Tibial nerve (tissue), 4 donors: ENCODE data around the gene PLPP1. TPM values are rescaled to one million over a fixed set of nuclear protein-coding genes. Genes with fewer than 3 reads are reported as not detected.

Experiments used
- DNase-seq, 2 donors: peaks; one replicate each; pipeline ENCODE4 v3.0.0-alpha.2; 2019; ENCODE audit warnings: low spot score in 2 of 2
- H3K27ac ChIP-seq, 4 donors: fragments of 200-600 bp; sonication (generic) in 3 of 4; one replicate each; pipeline ENCODE4 v1.5.1; 2017 to 2019; ENCODE audit warnings: mild to moderate bottlenecking in 1 of 4
- H3K27me3 ChIP-seq, 2 donors: fragments of 200-600 bp; sonication (generic) in 1 of 2; one replicate each; pipeline versions ENCODE4 v1.5.1 to v1.6.0; 2017 to 2019
- H3K36me3 ChIP-seq, 3 donors: fragments of 200-600 bp; sonication (generic); one replicate each; pipeline ENCODE4 v1.5.1; 2018 to 2019
- H3K4me1 ChIP-seq, 4 donors: fragments of 200-600 bp; sonication (generic) in 3 of 4; one replicate each; pipeline ENCODE4 v1.5.1; 2017 to 2019
- H3K4me3 ChIP-seq, 4 donors: fragments of 200-600 bp; sonication (generic) in 3 of 4; one replicate each; pipeline ENCODE4 v1.5.1; 2017 to 2019; ENCODE audit warnings: mild to moderate bottlenecking in 1 of 4, moderate library complexity in 1 of 4
- H3K9me3 ChIP-seq, 4 donors: fragments of 200-600 bp; sonication (generic) in 3 of 4; one replicate each; pipeline ENCODE4 v1.5.1; 2017 to 2019
- CTCF ChIP-seq, 5 experiments: fragments of 200-600 bp in 3 of 5; fragments of 450-650 bp in 2 of 5; sonication (generic) in 3 of 5; IDR thresholded peaks; one replicate each; pipeline ENCODE4 v1.5.1; 2016 to 2019; ENCODE audit warnings: antibody characterized with exemption in 5 of 5, mild to moderate bottlenecking in 3 of 5, moderate library complexity in 2 of 5
- EP300 ChIP-seq, 2 donors: sonication (generic); formaldehyde crosslinking; IDR thresholded peaks; one replicate each; pipeline ENCODE4 v1.6.1; 2017; ENCODE audit warnings: antibody characterized with exemption in 2 of 2, mild to moderate bottlenecking in 1 of 2
- POLR2A ChIP-seq, 2 donors: fragments of 450-650 bp; IDR thresholded peaks; one replicate each; pipeline ENCODE4 v1.6.1; 2017; ENCODE audit warnings: antibody characterized with exemption in 2 of 2, mild to moderate bottlenecking in 2 of 2, moderate library complexity in 2 of 2
- WGBS, 2 donors: methylation state at CpG; one replicate each; pipeline ENCODE4 v1.1.5; 2018; 5-methylcytosine and 5-hydroxymethylcytosine counted together
- total RNA-seq, 4 donors: library from RNA; depleted of rRNA; stranded (reverse); fragments of >200 nt; gene quantifications; one replicate each; pipeline ENCODE4 v1.1.0, GENCODE V29; 2016

PLPP1 gene
- total RNA-seq, 4 donors from 2014 or later = 380 to 568 (median 427) TPM

GRCh38 chr5:55402199-55402598 is 132.6 kb downstream of the PLPP1 start:
- H3K27ac ChIP-seq = no peak overlapping the region
- 46 to 47% methylated on average over 2 of the region's 2 CpGs for WGBS, 2 donors
- TF ChIP-seq CTCF (IDR thresholded peaks at IDR 0.05) = no peak
- no peak for TF ChIP-seq POLR2A (IDR thresholded peaks at IDR 0.05)
- TF ChIP-seq EP300 (IDR thresholded peaks at IDR 0.05) = no peak
- H3K36me3 ChIP-seq = peaks cover 0 to 75% (median 0%) of the 10 kb centered on the region in 3 donors
- no peaks in the 10 kb centered on the region for H3K4me1 ChIP-seq
- no peaks in the 10 kb centered on the region for H3K27me3 ChIP-seq
- H3K4me3 ChIP-seq = no peak overlapping the region
- no peak for DNase-seq
- H3K9me3 ChIP-seq = no peaks in the 10 kb centered on the region

- H3K27ac ChIP-seq = no peak overlapping the region
- H3K27me3 ChIP-seq = no peaks in the 10 kb centered on the region
- peaks cover 0 to 6% (median 0%) of the 10 kb centered on the region in 4 donors for H3K9me3 ChIP-seq
- WGBS, 2 donors = 35 to 37% methylated on average over 2 of the region's 2 CpGs
- no peak for TF ChIP-seq EP300 (IDR thresholded peaks at IDR 0.05)
- TF ChIP-seq POLR2A (IDR thresholded peaks at IDR 0.05) = no peak
- no peak for TF ChIP-seq CTCF (IDR thresholded peaks at IDR 0.05)
- no peak overlapping the region for H3K4me3 ChIP-seq
- H3K4me1 ChIP-seq = no peaks in the 10 kb centered on the region
- DNase-seq = no peak
- peaks cover 0 to 68% (median 0%) of the 10 kb centered on the region in 3 donors for H3K36me3 ChIP-seq
Measured at GRCh38 chr5:55393501-55394175, 141.1 kb downstream of the PLPP1 start.

- Histone ChIP-seq H3K4me3 (no peak overlapping the region), H3K36me3 (peaks cover 0 to 72% (median 0%) of the 10 kb centered on the region in 3 donors), H3K9me3 (peaks cover 0 to 6% (median 0%) of the 10 kb centered on the region in 4 donors), H3K27ac (no peak overlapping the region), H3K4me1 (no peaks in the 10 kb centered on the region), H3K27me3 (no peaks in the 10 kb centered on the region)
- DNase-seq = no peak
- 100% methylated on average over 1 of the region's 1 CpG for WGBS, 2 donors
- TF ChIP-seq CTCF (IDR thresholded peaks at IDR 0.05) = no peak
- no peak for TF ChIP-seq POLR2A (IDR thresholded peaks at IDR 0.05)
- no peak for TF ChIP-seq EP300 (IDR thresholded peaks at IDR 0.05)
Measured at GRCh38 chr5:55392669-55393068, 142.1 kb downstream of the PLPP1 start.

- DNase-seq = no peak
- peaks cover 0 to 6% (median 0%) of the 10 kb centered on the region in 4 donors for H3K9me3 ChIP-seq
- H3K36me3 ChIP-seq = peaks cover 0 to 62% (median 0%) of the 10 kb centered on the region in 3 donors
- H3K27me3 ChIP-seq = no peaks in the 10 kb centered on the region
- H3K4me3 ChIP-seq = no peak overlapping the region
- no peak for TF ChIP-seq CTCF (IDR thresholded peaks at IDR 0.05)
- TF ChIP-seq POLR2A (IDR thresholded peaks at IDR 0.05) = no peak
- no peak for TF ChIP-seq EP300 (IDR thresholded peaks at IDR 0.05)
- 91 to 98% methylated on average over 2 of the region's 2 CpGs for WGBS, 2 donors
- no peaks in the 10 kb centered on the region for H3K4me1 ChIP-seq
- peak overlapping the region in 1 of 4 donors; percentile 9 for H3K27ac ChIP-seq
Measured at GRCh38 chr5:55391707-55392106, 143.1 kb downstream of the PLPP1 start.

GRCh38 chr5:55387865-55388264 is 146.9 kb downstream of the PLPP1 start:
- TF ChIP-seq POLR2A (IDR thresholded peaks at IDR 0.05) (no peak), EP300 (IDR thresholded peaks at IDR 0.05) (no peak)

More at GRCh38 chr5:55387865-55388264, 146.9 kb downstream of the PLPP1 start:
- 93 to 96% methylated on average over 2 of the region's 2 CpGs for WGBS, 2 donors
- DNase-seq = no peak
- Histone ChIP-seq H3K27ac (no peak overlapping the region), H3K9me3 (peaks cover 0 to 18% (median 8%) of the 10 kb centered on the region in 4 donors), H3K4me1 (peaks cover 0 to 6% (median 0%) of the 10 kb centered on the region in 4 donors), H3K36me3 (peaks cover 0 to 72% (median 0%) of the 10 kb centered on the region in 3 donors), H3K4me3 (no peak overlapping the region), H3K27me3 (no peaks in the 10 kb centered on the region)
